Stomach smooth muscle (tissue), 2 donors: ENCODE measurements around the gene RGS19.

ENCODE experiments used
- H3K27ac ChIP-seq: one replicate; pipeline ENCODE4 v1.7.0; 2013; ENCODE audit warnings: mild to moderate bottlenecking, low read length, inconsistent platforms
- H3K27me3 ChIP-seq, 2 donors: one replicate each; pipeline ENCODE4 v1.7.0; 2013; ENCODE audit warnings: low read length in 2 of 2; ENCODE audit not compliant: insufficient read depth in 2 of 2, control insufficient read depth in 1 of 2
- H3K36me3 ChIP-seq, 2 donors: one replicate each; pipeline ENCODE4 v1.7.0; 2013; ENCODE audit warnings: low read length in 2 of 2; ENCODE audit not compliant: control insufficient read depth in 2 of 2, insufficient read depth in 2 of 2
- H3K4me1 ChIP-seq: one replicate; pipeline ENCODE4 v1.7.0; 2013; ENCODE audit warnings: low read length; ENCODE audit not compliant: control insufficient read depth, insufficient read depth
- H3K4me3 ChIP-seq, 2 donors: one replicate each; pipeline ENCODE4 v1.7.0; 2013; ENCODE audit warnings: low read length in 2 of 2
- H3K9ac ChIP-seq, 2 donors: one replicate each; pipeline ENCODE4 v1.7.0; 2013; ENCODE audit warnings: low read length in 2 of 2, mild to moderate bottlenecking in 1 of 2
- H3K9me3 ChIP-seq, 2 donors: one replicate each; pipeline ENCODE4 v1.7.0; 2013; ENCODE audit warnings: low read length in 2 of 2; ENCODE audit not compliant: control insufficient read depth in 2 of 2
- donor health status: healthy.
- donor health status: Pancreatic carcinoma.

Gene RGS19

DNA sequence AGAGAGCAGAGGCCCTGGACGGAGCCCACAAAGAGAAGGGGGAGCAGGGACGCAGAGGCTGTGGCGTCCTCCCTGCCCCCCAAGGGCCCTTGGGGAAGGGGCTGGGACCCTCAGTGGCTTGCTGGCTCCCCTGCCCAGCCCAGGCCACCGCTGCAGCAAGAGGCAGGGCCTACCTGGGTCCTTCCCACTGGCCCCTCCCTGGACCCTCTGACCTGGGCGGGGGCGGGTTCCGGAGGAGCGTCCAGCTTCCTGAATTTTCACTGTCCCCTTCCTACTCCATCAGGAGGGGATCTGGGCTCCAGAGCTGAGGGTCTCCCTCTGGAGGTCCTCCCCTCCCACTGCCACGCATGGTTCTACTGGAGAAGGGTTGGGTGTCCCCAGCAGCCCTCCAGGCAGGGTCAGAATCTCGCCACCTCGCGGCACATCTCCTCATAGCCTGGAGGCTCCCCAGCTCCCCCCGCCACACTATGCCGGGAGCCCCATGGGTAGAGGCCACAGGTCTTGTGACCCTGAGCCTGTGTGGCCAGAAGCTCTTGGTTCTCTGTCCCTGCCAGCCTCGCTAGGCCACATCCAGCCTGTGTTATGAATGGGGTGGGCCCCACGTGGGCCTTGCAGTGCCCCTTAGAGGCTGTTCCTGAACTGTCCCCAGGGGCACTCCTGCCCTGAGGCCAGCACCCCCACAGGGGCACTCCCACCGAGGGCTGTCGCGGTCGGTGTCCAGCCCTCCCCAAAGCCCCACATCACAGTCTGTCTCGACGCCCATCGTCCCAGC, 28.9 kb downstream of the RGS19 start:
- Histone ChIP-seq H3K36me3 (no peaks in the 10 kb centered on the region), H3K27me3 (peaks cover 48 to 65% of the 10 kb centered on the region in 2 donors), H3K4me3 (peak overlapping the region in 1 of 2 donors; percentile 29), H3K4me1 (peaks cover 7% of the 10 kb centered on the region), H3K9ac (no peak overlapping the region), H3K27ac (peak overlapping the region; percentile 41), H3K9me3 (no peaks in the 10 kb centered on the region)

GRCh38 chr20:64049878-64050260, 29.4 kb downstream of the RGS19 start:
- Histone ChIP-seq H3K27ac (no peak overlapping the region), H3K9me3 (no peaks in the 10 kb centered on the region), H3K9ac (no peak overlapping the region), H3K27me3 (peaks cover 49 to 68% of the 10 kb centered on the region in 2 donors), H3K4me1 (peaks cover 7% of the 10 kb centered on the region), H3K4me3 (peak overlapping the region in 1 of 2 donors; percentile 29), H3K36me3 (no peaks in the 10 kb centered on the region)

GRCh38 chr20:64049060-64049877, 30.0 kb downstream of the RGS19 start, which contains the start of gene SOX18:
Gene SOX18, minus strand, starts transcription at chr20:64049639. Its CDS starts 123 bp downstream, at chr20:64049516.
- H3K27ac ChIP-seq, result peak within 1 kb of the TSS; percentile 41
- H3K4me3 ChIP-seq, result peak within 1 kb of the TSS in 1 of 2 donors; percentile 40
- peaks cover 51 to 72% of the 10 kb centered on the region in 2 donors for H3K27me3 ChIP-seq
- H3K9me3 ChIP-seq, result no peaks in the 10 kb centered on the region
- no peaks in the 10 kb centered on the region for H3K36me3 ChIP-seq
- H3K4me1 ChIP-seq, result peaks cover 7% of the 10 kb centered on the region
- H3K9ac ChIP-seq, result no peak within 1 kb of the TSS

- Histone ChIP-seq H3K4me3 (peak overlapping the region in 1 of 2 donors; percentile 40), H3K9me3 (no peaks in the 10 kb centered on the region), H3K9ac (no peak overlapping the region), H3K4me1 (peaks cover 7% of the 10 kb centered on the region), H3K27ac (no peak overlapping the region), H3K36me3 (no peaks in the 10 kb centered on the region), H3K27me3 (peaks cover 47 to 68% of the 10 kb centered on the region in 2 donors)
These were observed 30.8 kb downstream of the RGS19 start for GRCh38 chr20:64048402-64049044.

- Histone ChIP-seq H3K27ac (no peak overlapping the region), H3K9ac (no peak overlapping the region)
These were observed 31.3 kb downstream of the RGS19 start for GRCh38 chr20:64047968-64048401.

DNA sequence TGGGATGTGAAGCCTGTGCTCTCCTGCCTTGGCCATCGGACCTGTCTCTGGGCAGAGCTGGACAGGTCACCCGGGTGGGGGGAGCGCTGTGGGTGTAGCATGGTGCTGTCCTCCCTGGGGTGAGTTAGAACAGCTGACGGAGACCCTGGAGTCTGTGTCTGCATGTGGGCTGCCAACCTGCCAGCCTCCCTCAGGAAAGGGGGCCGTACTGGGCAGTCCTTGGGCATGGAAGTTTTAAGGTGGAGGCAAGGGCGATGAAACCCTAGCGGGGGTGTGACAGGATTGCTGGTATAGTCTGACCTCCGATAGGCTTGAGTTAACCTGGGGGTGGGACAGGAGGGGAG, 32.3 kb downstream of the RGS19 start:
- peak overlapping the region in 1 of 2 donors; percentile 40 for H3K4me3 ChIP-seq
- H3K36me3 ChIP-seq, result no peaks in the 10 kb centered on the region
- H3K9me3 ChIP-seq, result no peaks in the 10 kb centered on the region
- H3K27me3 ChIP-seq, result peaks cover 44 to 69% of the 10 kb centered on the region in 2 donors
- peaks cover 9% of the 10 kb centered on the region for H3K4me1 ChIP-seq
- no peak overlapping the region for H3K9ac ChIP-seq
- no peak overlapping the region for H3K27ac ChIP-seq

More at GRCh38 chr20:64047968-64048401, 31.3 kb downstream of the RGS19 start:
- H3K36me3 ChIP-seq, result no peaks in the 10 kb centered on the region
- H3K27me3 ChIP-seq, result peaks cover 44 to 68% of the 10 kb centered on the region in 2 donors
- H3K9me3 ChIP-seq, result no peaks in the 10 kb centered on the region
- H3K4me3 ChIP-seq, result no peak overlapping the region
- H3K4me1 ChIP-seq, result peaks cover 5% of the 10 kb centered on the region

DNA sequence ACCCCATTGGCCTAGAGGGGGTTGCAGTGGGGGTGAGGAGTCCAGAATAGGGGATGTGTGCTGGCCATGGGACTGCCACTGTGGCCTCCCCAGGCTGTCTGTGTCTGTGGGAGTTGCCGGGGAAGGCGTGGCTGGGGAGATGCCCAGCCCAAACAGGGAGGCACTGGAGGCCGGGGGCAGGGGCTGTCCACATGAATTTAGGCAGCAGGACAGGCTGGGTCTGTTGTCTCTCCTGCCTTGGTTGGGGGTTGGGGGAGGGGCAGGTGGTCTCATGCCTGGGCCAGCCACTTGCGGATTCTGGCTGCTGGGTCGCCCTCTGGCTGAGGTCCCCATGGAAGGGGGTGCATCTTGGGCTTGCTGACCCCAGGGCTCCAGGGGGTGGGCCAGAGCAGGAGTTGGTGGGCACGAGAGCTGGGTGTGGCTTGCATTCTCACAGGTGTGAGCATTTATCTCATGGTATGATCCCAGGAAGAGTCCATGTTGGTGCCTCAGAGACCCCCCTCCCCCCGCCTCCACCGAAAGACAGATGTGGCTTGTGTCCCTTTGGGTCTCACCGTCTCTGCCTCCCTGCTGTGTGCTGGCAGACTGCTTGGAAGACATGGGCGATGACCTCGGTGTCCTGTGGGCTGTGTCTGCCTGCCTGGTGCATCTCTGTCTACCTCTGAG, 33.8 kb downstream of the RGS19 start:
- Histone ChIP-seq H3K27me3 (peaks cover 45 to 69% of the 10 kb centered on the region in 2 donors), H3K9ac (no peak overlapping the region), H3K4me1 (peaks cover 16% of the 10 kb centered on the region), H3K4me3 (no peak overlapping the region), H3K36me3 (no peaks in the 10 kb centered on the region), H3K27ac (no peak overlapping the region), H3K9me3 (no peaks in the 10 kb centered on the region)

- Histone ChIP-seq H3K4me3 (peak overlapping the region in 1 of 2 donors; percentile 8), H3K9me3 (no peaks in the 10 kb centered on the region), H3K36me3 (no peaks in the 10 kb centered on the region), H3K27me3 (peaks cover 44 to 69% of the 10 kb centered on the region in 2 donors), H3K4me1 (peaks cover 17% of the 10 kb centered on the region), H3K9ac (no peak overlapping the region), H3K27ac (no peak overlapping the region)
These were observed 34.7 kb downstream of the RGS19 start for GRCh38 chr20:64044484-64045247.

DNA sequence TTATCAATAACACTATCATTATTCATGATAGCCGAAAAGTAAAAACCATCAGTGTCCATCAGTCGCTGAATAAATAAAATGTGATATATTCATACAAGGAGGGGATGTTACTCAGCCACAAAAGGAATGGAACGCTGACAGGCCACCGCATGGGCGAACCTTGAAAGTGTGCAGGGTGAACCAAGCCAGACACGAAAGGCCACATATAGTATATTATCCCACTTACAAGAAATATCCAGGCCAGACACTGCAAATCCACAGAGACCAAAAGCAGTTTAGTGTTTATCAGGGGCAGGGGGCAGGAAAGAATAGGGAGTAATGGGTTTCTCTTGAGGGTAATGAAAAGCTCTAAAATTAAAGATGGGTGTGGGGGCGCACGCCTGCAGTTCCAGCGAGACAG, 35.5 kb downstream of the RGS19 start:
- H3K27me3 ChIP-seq, result peaks cover 50 to 77% of the 10 kb centered on the region in 2 donors
- H3K4me3 ChIP-seq, result no peak overlapping the region
- H3K36me3 ChIP-seq, result no peaks in the 10 kb centered on the region
- H3K27ac ChIP-seq, result no peak overlapping the region
- H3K9ac ChIP-seq, result no peak overlapping the region
- peaks cover 24% of the 10 kb centered on the region for H3K4me1 ChIP-seq
- H3K9me3 ChIP-seq, result no peaks in the 10 kb centered on the region
